ENCODE measurements around the gene PTH1R.

DNA sequence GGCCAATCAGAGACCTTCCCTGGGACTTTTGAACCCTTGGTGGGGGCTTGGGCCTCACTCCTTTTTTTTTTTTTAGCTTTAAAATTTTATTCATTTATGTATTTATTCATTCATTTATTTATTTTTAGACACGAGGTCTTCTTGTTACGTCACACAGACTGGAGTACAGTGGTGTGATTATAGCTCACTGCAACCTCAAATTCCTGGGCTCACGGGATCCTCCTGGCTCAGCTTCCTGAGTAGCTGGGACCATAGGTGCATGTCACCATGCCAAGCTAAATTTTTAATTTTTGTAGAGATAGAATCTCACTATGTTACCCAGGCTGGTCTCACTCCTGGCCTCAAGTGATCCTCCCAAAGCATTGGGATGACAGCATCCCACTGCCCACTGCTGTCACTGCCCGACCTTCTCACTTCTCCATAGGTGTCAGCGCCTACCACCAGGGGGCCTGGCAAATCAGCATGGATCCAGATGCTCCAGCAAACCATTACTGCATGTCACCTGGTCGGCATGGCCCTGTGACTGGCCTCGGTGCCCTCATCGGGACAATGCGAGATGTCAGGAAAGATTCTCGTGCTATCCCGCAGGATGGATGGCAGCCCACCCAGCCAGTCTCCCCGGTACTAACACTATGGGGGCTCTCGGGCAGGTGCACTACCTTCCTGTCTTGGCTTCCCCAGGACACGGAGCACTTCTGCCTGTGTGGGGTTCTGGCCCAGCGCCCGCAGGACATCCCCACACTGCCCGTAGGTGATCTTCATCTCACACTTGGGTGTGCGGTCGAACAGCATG lies 17.3 kb upstream of the PTH1R start:
- no peak for TF ChIP-seq GATA2 (IDR thresholded peaks at IDR 0.05; ENCODE audit: low read depth, low read length)
- no peak for TF ChIP-seq GATA3 (IDR thresholded peaks at IDR 0.05; ENCODE audit: low read depth, low read length)

Data from SH-SY5Y (cell line).